Osteoblast (primary cell): Measurements from ENCODE around the gene GPR151. TPM values are rescaled to one million over a fixed set of nuclear protein-coding genes. Genes with fewer than 3 reads are reported as not detected.

Experiments used
- DNase-seq: peaks from one replicate; pipeline ENCODE4 v3.0.0; 2011; ENCODE audit warnings: low spot score, mixed read lengths; ENCODE audit not compliant: insufficient read length; ENCODE audit errors: missing footprints
- H2AFZ ChIP-seq: 2 replicates; pipeline ENCODE4 v1.6.0; 2011; ENCODE audit warnings: mild to moderate bottlenecking, low read length
- H3K27ac ChIP-seq: 2 replicates; pipeline ENCODE4 v1.5.1; 2011; ENCODE audit warnings: mild to moderate bottlenecking, low read depth, low read length, moderate library complexity
- H3K27me3 ChIP-seq: 2 replicates; pipeline ENCODE4 v1.6.0; 2012; ENCODE audit warnings: mild to moderate bottlenecking, control low read depth, inconsistent platforms, low read length, moderate library complexity; ENCODE audit not compliant: insufficient read depth
- H3K36me3 ChIP-seq: 2 replicates; pipeline ENCODE4 v1.5.1; 2011; ENCODE audit warnings: mild to moderate bottlenecking, low read length, control low read depth, moderate library complexity; ENCODE audit not compliant: insufficient read depth
- H3K4me1 ChIP-seq: 2 replicates; pipeline ENCODE4 v1.5.1; 2011; ENCODE audit warnings: mild to moderate bottlenecking, low read length, control low read depth, moderate library complexity; ENCODE audit not compliant: insufficient read depth
- H3K4me2 ChIP-seq: 2 replicates; pipeline ENCODE4 v1.6.0; 2011; ENCODE audit warnings: mild to moderate bottlenecking, low read length; ENCODE audit not compliant: insufficient read depth
- H3K4me3 ChIP-seq: fragments of 200-600 bp; sonication (generic); 3 replicates; pipeline ENCODE4 v1.5.1; 2012; ENCODE audit warnings: mild to moderate bottlenecking, low read length, inconsistent platforms; ENCODE audit not compliant: insufficient read depth
- H3K79me2 ChIP-seq: 2 replicates; pipeline ENCODE4 v1.6.0; 2012; ENCODE audit warnings: mild to moderate bottlenecking, low read length, control low read depth, inconsistent platforms; ENCODE audit not compliant: insufficient read depth
- H3K9me3 ChIP-seq: 2 replicates; pipeline ENCODE4 v1.5.1; 2011; ENCODE audit warnings: low read depth, low read length, control low read depth
- H4K20me1 ChIP-seq: 2 replicates; pipeline ENCODE4 v1.6.0; 2012; ENCODE audit warnings: mild to moderate bottlenecking, low read length, control low read depth; ENCODE audit not compliant: insufficient read depth
- CTCF ChIP-seq: IDR thresholded peaks from 2 replicates; pipeline ENCODE4 v1.5.1; 2011; ENCODE audit warnings: mild to moderate bottlenecking, low read depth, low read length, moderate library complexity; ENCODE audit errors: extremely low read depth
- total RNA-seq: library from RNA; depleted of rRNA; stranded (reverse); fragments of >200 nt; gene quantifications from 2 replicates; pipeline ENCODE4 v1.2.3, GENCODE V29; 2012

GPR151 gene
- total RNA-seq, 1 donor = not detected

DNA sequence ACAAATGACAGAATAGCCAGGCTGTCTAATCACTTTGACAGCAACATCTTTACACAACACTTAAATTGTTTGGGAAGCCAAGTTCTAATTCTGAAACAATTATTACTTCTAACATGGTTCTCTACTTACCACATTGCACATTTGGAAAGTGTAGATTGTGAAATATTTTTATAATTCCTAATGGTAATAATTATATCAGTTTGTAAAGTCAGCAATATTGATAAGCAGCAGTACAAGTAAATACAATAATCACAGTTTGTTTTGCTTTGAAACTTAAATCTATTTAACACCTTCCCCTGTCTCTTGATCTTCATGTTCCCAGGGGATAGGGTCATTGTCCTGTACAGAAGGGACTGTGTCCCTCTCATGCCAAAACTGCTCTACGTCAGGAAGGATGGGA is 1.4 kb downstream of the GPR151 start:
- no peaks in the 10 kb centered on the region for H3K9me3 ChIP-seq
- H3K79me2 ChIP-seq = no peaks in the 10 kb centered on the region
- no peaks in the 10 kb centered on the region for H3K27me3 ChIP-seq
- no peaks in the 10 kb centered on the region for H4K20me1 ChIP-seq
- no peak overlapping the region for H3K27ac ChIP-seq
- H3K36me3 ChIP-seq = peaks cover 21% of the 10 kb centered on the region
- no peak overlapping the region for H3K4me3 ChIP-seq
- no peaks in the 10 kb centered on the region for H3K4me1 ChIP-seq
- no peak overlapping the region for H3K4me2 ChIP-seq
- H2AFZ ChIP-seq = no peak overlapping the region
- no peak for TF ChIP-seq CTCF
- DNase-seq = no peak

DNA sequence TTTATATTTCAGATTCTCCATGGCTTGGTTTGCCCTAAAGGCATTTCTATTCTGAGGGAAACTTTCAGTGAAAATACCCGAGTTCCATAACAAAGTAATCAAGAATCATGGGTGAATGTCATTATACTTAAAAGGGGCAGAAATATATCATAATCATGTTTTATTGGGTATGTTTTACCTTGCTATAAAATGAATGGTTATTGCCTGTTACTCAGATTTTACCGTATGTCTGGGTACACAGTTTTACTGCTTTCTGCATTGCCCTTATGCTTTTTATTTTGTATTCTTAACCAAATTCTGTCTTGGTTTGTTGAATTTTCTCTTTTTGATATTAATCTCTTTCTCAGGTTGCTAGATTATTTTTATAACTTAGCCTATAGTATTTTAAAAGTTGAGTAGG is 2.5 kb downstream of the GPR151 start:
- no peak overlapping the region for H3K27ac ChIP-seq

GRCh38 chr5:146510559-146511125 is 5.3 kb downstream of the GPR151 start:
- no peak overlapping the region for H3K27ac ChIP-seq
- no peak for DNase-seq
- H3K36me3 ChIP-seq = peaks cover 47% of the 10 kb centered on the region
- no peaks in the 10 kb centered on the region for H3K9me3 ChIP-seq
- no peaks in the 10 kb centered on the region for H3K79me2 ChIP-seq
- no peaks in the 10 kb centered on the region for H3K27me3 ChIP-seq
- no peaks in the 10 kb centered on the region for H4K20me1 ChIP-seq
- H3K4me2 ChIP-seq = no peak overlapping the region
- no peaks in the 10 kb centered on the region for H3K4me1 ChIP-seq
- no peak overlapping the region for H2AFZ ChIP-seq
- TF ChIP-seq CTCF = no peak
- H3K4me3 ChIP-seq = no peak overlapping the region

More for the DNA sequence above, 2.5 kb downstream of the GPR151 start:
- Histone ChIP-seq H3K9me3 (no peaks in the 10 kb centered on the region), H3K4me3 (no peak overlapping the region), H3K27me3 (no peaks in the 10 kb centered on the region), H3K36me3 (peaks cover 26% of the 10 kb centered on the region), H3K4me2 (no peak overlapping the region), H2AFZ (no peak overlapping the region), H3K79me2 (no peaks in the 10 kb centered on the region), H4K20me1 (no peaks in the 10 kb centered on the region), H3K4me1 (no peaks in the 10 kb centered on the region)
- DNase-seq = no peak
- no peak for TF ChIP-seq CTCF

GRCh38 chr5:146507428-146507827 is 8.6 kb downstream of the GPR151 start:
- Histone ChIP-seq H3K27ac (no peak overlapping the region), H3K9me3 (no peaks in the 10 kb centered on the region), H3K4me1 (no peaks in the 10 kb centered on the region), H3K27me3 (no peaks in the 10 kb centered on the region), H4K20me1 (no peaks in the 10 kb centered on the region), H3K4me3 (no peak overlapping the region), H2AFZ (no peak overlapping the region), H3K36me3 (peaks cover 55% of the 10 kb centered on the region), H3K79me2 (no peaks in the 10 kb centered on the region), H3K4me2 (no peak overlapping the region)
- TF ChIP-seq CTCF = no peak
- DNase-seq = no peak
